RWPE2 (cell line): ENCODE measurements around the gene PTPRK.
A peak's percentile ranks its signal among the peaks of the same experiment; 100 is the strongest.

ENCODE experiments used
- ATAC-seq: fragments of 200-7000 bp; cut with Tn5 transposase; 3 replicates; pipeline ENCODE4 v1.9.1; 2021; ENCODE audit warnings: low read depth
- DNase-seq: peaks from one replicate; pipeline ENCODE4 v3.0.0-alpha.2; 2020; ENCODE audit warnings: low spot score
- H3K27ac ChIP-seq: fragments of 450-650 bp; 2 replicates; pipeline ENCODE4 v1.5.1; 2017; ENCODE audit warnings: mild to moderate bottlenecking; ENCODE audit not compliant: poor library complexity, severe bottlenecking
- H3K27me3 ChIP-seq: fragments of 250-450 bp; sonication (Bioruptor Pico); 2 replicates; pipeline ENCODE4 v1.5.1; 2021; ENCODE audit warnings: mild to moderate bottlenecking, moderate library complexity; ENCODE audit not compliant: insufficient read depth, poor library complexity, severe bottlenecking
- H3K36me3 ChIP-seq: fragments of 250-450 bp; sonication (Bioruptor Pico); 2 replicates; pipeline ENCODE4 v1.5.1; 2020; ENCODE audit warnings: low read depth, mild to moderate bottlenecking, moderate library complexity
- H3K4me1 ChIP-seq: fragments of 250-450 bp; sonication (Bioruptor Pico); 2 replicates; pipeline ENCODE4 v1.5.1; 2021; ENCODE audit warnings: mild to moderate bottlenecking, moderate library complexity; ENCODE audit not compliant: insufficient read depth, poor library complexity, severe bottlenecking
- H3K4me3 ChIP-seq: fragments of 250-450 bp; sonication (Bioruptor Pico); 2 replicates; pipeline ENCODE4 v1.5.1; 2021; ENCODE audit warnings: mild to moderate bottlenecking, moderate library complexity; ENCODE audit not compliant: severe bottlenecking
- H3K9me3 ChIP-seq: fragments of 250-450 bp; sonication (Bioruptor Pico); 2 replicates; pipeline ENCODE4 v1.5.1; 2021; ENCODE audit warnings: mild to moderate bottlenecking, moderate library complexity; ENCODE audit not compliant: severe bottlenecking
- TF ChIP-seq, protein P1 (sequence below): fragments of 450-650 bp; IDR thresholded peaks from one replicate; pipeline ENCODE4 v1.5.1; 2017; ENCODE audit warnings: mild to moderate bottlenecking, moderate library complexity; ENCODE audit not compliant: poor library complexity, severe bottlenecking

PTPRK gene

GRCh38 chr6:128240024-128240428 is 280.4 kb downstream of the PTPRK start:
- no peaks in the 10 kb centered on the region for H3K27me3 ChIP-seq
- no peak for DNase-seq
- H3K4me3 ChIP-seq = no peak overlapping the region
- no peaks in the 10 kb centered on the region for H3K4me1 ChIP-seq
- TF ChIP-seq, protein P1, sequence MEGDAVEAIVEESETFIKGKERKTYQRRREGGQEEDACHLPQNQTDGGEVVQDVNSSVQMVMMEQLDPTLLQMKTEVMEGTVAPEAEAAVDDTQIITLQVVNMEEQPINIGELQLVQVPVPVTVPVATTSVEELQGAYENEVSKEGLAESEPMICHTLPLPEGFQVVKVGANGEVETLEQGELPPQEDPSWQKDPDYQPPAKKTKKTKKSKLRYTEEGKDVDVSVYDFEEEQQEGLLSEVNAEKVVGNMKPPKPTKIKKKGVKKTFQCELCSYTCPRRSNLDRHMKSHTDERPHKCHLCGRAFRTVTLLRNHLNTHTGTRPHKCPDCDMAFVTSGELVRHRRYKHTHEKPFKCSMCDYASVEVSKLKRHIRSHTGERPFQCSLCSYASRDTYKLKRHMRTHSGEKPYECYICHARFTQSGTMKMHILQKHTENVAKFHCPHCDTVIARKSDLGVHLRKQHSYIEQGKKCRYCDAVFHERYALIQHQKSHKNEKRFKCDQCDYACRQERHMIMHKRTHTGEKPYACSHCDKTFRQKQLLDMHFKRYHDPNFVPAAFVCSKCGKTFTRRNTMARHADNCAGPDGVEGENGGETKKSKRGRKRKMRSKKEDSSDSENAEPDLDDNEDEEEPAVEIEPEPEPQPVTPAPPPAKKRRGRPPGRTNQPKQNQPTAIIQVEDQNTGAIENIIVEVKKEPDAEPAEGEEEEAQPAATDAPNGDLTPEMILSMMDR = no peak
- H3K27ac ChIP-seq = no peak overlapping the region
- no peak for ATAC-seq
- peaks cover 27% of the 10 kb centered on the region for H3K36me3 ChIP-seq
- no peaks in the 10 kb centered on the region for H3K9me3 ChIP-seq

- TF ChIP-seq, protein P1 = no peak
- no peaks in the 10 kb centered on the region for H3K9me3 ChIP-seq
- no peaks in the 10 kb centered on the region for H3K4me1 ChIP-seq
- H3K27me3 ChIP-seq = no peaks in the 10 kb centered on the region
- peaks cover 30% of the 10 kb centered on the region for H3K36me3 ChIP-seq
- no peak for DNase-seq
- no peak overlapping the region for H3K4me3 ChIP-seq
- no peak for ATAC-seq
- no peak overlapping the region for H3K27ac ChIP-seq
These were observed 281.3 kb downstream of the PTPRK start for GRCh38 chr6:128239146-128239545.

- ATAC-seq (no peak), DNase-seq (no peak)
- Histone ChIP-seq H3K9me3 (no peaks in the 10 kb centered on the region), H3K27ac (no peak overlapping the region), H3K4me1 (no peaks in the 10 kb centered on the region), H3K36me3 (peaks cover 30% of the 10 kb centered on the region), H3K4me3 (no peak overlapping the region), H3K27me3 (no peaks in the 10 kb centered on the region)
- TF ChIP-seq, protein P1 = no peak
These were observed 282.2 kb downstream of the PTPRK start for GRCh38 chr6:128238225-128238624.

GRCh38 chr6:128235556-128235955 is 284.8 kb downstream of the PTPRK start:
- Histone ChIP-seq H3K36me3 (peaks cover 18% of the 10 kb centered on the region; the same call in 1 of the 2 replicates), H3K9me3 (no peaks in the 10 kb centered on the region), H3K4me3 (no peak overlapping the region), H3K4me1 (no peaks in the 10 kb centered on the region), H3K27ac (no peak overlapping the region), H3K27me3 (no peaks in the 10 kb centered on the region)
- TF ChIP-seq, protein P1 = no peak
- peak; percentile 71 for ATAC-seq
- no peak for DNase-seq

DNA sequence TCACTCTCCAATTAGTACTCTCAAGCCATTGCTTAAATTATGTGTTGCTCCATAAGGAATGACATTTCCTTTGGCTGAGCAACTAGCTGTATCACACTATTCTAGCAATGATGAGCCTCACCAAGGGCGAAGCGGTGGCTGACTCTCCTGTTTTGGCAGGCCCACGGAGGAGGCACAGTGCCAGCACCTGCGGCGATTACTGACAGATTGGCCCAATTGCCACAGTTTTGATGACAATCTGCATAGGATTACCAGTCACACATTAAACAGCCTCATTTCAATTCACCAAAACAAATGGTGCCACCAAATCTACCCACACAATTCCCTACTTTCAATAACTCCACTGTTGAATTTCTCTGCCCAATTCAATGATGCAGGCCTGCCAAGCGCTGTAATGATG is 286.9 kb downstream of the PTPRK start:
- no peak overlapping the region for H3K27ac ChIP-seq
- ATAC-seq (no peak), DNase-seq (no peak)
- H3K4me1 ChIP-seq = no peaks in the 10 kb centered on the region
- H3K4me3 ChIP-seq = no peak overlapping the region
- 0 out of 2 replicates have a peak, but pooled peaks cover 16% of the 10 kb centered on the region for H3K36me3 ChIP-seq
- H3K27me3 ChIP-seq = no peaks in the 10 kb centered on the region
- no peaks in the 10 kb centered on the region for H3K9me3 ChIP-seq
- TF ChIP-seq, protein P1 = no peak
